Thoracic aorta (tissue), 2 donors: ENCODE data around the gene CYP20A1. TPM values are rescaled to one million over a fixed set of nuclear protein-coding genes. Genes with fewer than 3 reads are reported as not detected.
"Not testable (repeated sequence)": the region's sequence is repeated elsewhere in the genome, so short reads cannot be mapped to it uniquely, and the experiment has no call there.

ENCODE experiments used
- ATAC-seq: fragments of 150-250 bp; one replicate; pipeline ENCODE4 v1.8.0; 2017; ENCODE audit warnings: low read depth; ENCODE audit not compliant: insufficient number of reproducible peaks, low FRiP score
- DNase-seq: peaks from one replicate; pipeline ENCODE4 v3.0.0-alpha.2; 2020; ENCODE audit warnings: low spot score
- H3K27ac ChIP-seq, 2 donors: fragments of 200-600 bp; sonication (generic); 1 replicate in 1 of 2; 2 replicates in 1 of 2; pipeline ENCODE4 v1.5.1; 2016; ENCODE audit warnings: mild to moderate bottlenecking in 2 of 2, moderate library complexity in 2 of 2
- H3K27me3 ChIP-seq: fragments of 200-600 bp; sonication (generic); replicated peaks from 2 replicates; pipeline ENCODE4 v1.6.0; 2016; ENCODE audit warnings: mild to moderate bottlenecking; ENCODE audit not compliant: insufficient read depth
- H3K36me3 ChIP-seq: fragments of 200-600 bp; sonication (generic); one replicate; pipeline ENCODE4 v1.5.1; 2016
- H3K4me1 ChIP-seq, 2 donors: fragments of 200-600 bp; sonication (generic); 1 replicate in 1 of 2; 2 replicates in 1 of 2; pipeline versions ENCODE4 v1.5.1 to v1.6.0; 2016; ENCODE audit warnings: low read depth in 2 of 2, mild to moderate bottlenecking in 1 of 2; ENCODE audit not compliant: control insufficient read depth in 1 of 2
- H3K4me3 ChIP-seq: fragments of 200-600 bp; sonication (generic); 2 replicates; pipeline ENCODE4 v1.5.1; 2016; ENCODE audit warnings: mild to moderate bottlenecking
- H3K9me3 ChIP-seq: fragments of 200-600 bp; sonication (generic); 2 replicates; pipeline ENCODE4 v1.5.1; 2016
- total RNA-seq, 2 donors: library from RNA; depleted of rRNA; stranded (reverse); fragments of >200 nt; gene quantifications; one replicate each; pipeline versions ENCODE4 v1.1.0 to v1.2.3, GENCODE V29; 2016
- TF ChIP-seq, protein P1 (sequence below): fragments of 200-600 bp; sonication (generic); IDR thresholded peaks from one replicate; pipeline ENCODE4 v1.5.1; 2019; ENCODE audit warnings: antibody characterized with exemption

The CYP20A1 gene, protein sequence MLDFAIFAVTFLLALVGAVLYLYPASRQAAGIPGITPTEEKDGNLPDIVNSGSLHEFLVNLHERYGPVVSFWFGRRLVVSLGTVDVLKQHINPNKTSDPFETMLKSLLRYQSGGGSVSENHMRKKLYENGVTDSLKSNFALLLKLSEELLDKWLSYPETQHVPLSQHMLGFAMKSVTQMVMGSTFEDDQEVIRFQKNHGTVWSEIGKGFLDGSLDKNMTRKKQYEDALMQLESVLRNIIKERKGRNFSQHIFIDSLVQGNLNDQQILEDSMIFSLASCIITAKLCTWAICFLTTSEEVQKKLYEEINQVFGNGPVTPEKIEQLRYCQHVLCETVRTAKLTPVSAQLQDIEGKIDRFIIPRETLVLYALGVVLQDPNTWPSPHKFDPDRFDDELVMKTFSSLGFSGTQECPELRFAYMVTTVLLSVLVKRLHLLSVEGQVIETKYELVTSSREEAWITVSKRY
- 10 to 100 TPM; 22.9 to 36.5 TPM for total RNA-seq

DNA sequence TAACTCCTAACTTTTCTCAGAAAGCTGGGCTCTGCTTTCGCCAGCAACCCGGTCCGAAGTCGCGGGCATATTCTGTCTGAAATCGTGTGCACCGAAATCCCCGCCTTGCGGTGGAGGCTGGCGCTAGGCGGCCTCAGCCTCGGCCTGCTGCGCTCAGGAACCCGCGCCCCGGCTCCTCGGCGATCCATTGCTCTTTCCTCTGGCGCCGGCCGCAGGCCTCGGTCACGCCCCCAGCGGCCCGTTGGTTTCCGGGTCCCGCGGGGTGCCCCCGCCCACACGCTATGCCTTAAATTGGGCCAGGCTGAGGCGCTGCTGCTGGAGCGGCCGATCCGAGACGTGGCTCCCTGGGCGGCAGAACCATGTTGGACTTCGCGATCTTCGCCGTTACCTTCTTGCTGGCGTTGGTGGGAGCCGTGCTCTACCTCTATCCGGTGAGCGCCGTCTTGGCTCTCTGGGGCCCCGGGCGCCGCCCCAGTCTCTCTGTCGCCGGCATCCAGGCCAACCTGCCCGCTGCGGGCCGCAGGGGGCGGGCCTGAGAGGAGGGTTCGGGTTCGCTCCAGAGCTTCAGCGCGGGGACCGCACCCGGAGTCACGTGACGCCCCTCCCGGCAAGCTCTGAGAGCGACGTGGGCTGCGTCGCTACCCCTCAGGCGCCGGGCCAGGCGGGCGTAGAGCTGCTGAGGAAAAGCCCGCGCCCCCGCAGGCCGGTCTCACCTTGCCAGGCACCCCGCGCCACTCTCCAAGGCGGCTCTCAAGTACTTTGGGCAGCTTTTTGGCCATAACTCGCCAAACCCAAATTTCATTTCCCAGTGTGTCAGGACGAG lies at the start of gene CYP20A1:
CYP20A1 (plus strand) TSS at position 315 of the 823 bp plus-strand sequence; CDS start at position 360, 45 bp downstream.
- Histone ChIP-seq H3K27me3 (no peaks in the 10 kb centered on the region), H3K4me1 (peaks cover 11 to 27% of the 10 kb centered on the region in 2 donors), H3K4me3 (peak within 1 kb of the TSS; percentile 84), H3K36me3 (peaks cover 2% of the 10 kb centered on the region), H3K27ac (peak within 1 kb of the TSS; percentile 92 to 98), H3K9me3 (no peaks in the 10 kb centered on the region)
- DNase-seq = peak; percentile 72
- TF ChIP-seq, protein P1, sequence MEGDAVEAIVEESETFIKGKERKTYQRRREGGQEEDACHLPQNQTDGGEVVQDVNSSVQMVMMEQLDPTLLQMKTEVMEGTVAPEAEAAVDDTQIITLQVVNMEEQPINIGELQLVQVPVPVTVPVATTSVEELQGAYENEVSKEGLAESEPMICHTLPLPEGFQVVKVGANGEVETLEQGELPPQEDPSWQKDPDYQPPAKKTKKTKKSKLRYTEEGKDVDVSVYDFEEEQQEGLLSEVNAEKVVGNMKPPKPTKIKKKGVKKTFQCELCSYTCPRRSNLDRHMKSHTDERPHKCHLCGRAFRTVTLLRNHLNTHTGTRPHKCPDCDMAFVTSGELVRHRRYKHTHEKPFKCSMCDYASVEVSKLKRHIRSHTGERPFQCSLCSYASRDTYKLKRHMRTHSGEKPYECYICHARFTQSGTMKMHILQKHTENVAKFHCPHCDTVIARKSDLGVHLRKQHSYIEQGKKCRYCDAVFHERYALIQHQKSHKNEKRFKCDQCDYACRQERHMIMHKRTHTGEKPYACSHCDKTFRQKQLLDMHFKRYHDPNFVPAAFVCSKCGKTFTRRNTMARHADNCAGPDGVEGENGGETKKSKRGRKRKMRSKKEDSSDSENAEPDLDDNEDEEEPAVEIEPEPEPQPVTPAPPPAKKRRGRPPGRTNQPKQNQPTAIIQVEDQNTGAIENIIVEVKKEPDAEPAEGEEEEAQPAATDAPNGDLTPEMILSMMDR = peak; percentile 43
- ATAC-seq = peak; percentile 96

DNA sequence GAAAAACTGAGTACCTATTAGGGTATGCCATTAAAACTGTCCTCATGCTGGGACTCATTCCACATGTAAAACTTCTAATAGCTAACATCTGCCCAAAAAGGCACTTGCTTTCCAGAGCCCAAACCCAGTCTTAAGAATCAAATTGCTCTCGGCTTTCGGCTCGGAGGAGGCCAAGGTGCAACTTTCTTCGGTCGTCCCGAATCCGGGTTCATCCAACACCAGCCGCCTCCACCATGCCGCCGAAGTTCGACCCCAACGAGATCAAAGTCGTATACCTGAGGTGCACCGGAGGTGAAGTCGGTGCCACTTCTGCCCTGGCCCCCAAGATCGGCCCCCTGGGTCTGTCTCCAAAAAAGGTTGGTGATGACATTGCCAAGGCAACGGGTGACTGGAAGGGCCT lies 48.3 kb upstream of the CYP20A1 start:
- not testable (repeated sequence) for H3K9me3 ChIP-seq, H3K4me1 ChIP-seq, H3K27me3 ChIP-seq, H3K27ac ChIP-seq, ATAC-seq, H3K4me3 ChIP-seq, DNase-seq
- peaks cover 20% of the 10 kb centered on the region for H3K36me3 ChIP-seq

DNA sequence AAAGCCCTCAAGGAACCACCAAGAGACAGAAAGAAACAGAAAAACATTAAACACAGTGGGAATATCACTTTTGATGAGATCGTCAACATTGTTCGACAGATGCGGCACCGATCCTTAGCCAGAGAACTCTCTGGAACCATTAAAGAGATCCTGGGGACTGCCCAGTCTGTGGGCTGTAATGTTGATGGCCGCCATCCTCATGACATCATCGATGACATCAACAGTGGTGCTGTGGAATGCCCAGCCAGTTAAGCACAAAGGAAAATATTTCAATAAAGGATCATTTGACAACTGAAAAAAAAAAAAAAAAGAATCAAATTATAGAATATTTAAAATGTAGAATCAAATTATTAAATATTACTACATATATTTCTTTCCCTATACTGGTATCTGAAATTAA lies 47.8 kb upstream of the CYP20A1 start:
- not testable (repeated sequence) for H3K27me3 ChIP-seq, H3K9me3 ChIP-seq, DNase-seq, ATAC-seq, H3K27ac ChIP-seq, H3K4me1 ChIP-seq, H3K4me3 ChIP-seq
- H3K36me3 ChIP-seq = peaks cover 25% of the 10 kb centered on the region

DNA sequence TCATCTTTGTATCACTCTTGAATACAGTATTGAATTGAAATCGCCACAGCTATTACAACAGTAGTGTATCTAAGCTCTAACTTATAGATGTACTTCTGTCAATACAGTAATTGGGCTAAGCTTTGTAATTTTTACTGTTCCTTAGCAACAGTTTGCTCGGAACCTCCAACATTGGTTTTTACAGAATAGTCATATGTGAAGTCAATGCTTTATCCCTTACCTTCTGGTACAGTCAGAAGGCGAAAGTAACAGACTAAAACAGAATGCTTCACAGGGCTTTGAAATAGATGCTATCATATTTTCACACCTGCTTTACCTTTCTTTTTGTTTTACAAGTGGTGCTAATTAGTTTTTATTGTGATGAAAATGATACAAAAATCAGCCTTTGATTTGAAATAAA lies 46.9 kb upstream of the CYP20A1 start:
- Histone ChIP-seq H3K36me3 (peaks cover 24% of the 10 kb centered on the region), H3K4me3 (no peak overlapping the region), H3K4me1 (no peaks in the 10 kb centered on the region), H3K27me3 (no peaks in the 10 kb centered on the region), H3K27ac (no peak overlapping the region), H3K9me3 (no peaks in the 10 kb centered on the region)
- TF ChIP-seq, protein P1 = no peak
- no peak for ATAC-seq
- no peak for DNase-seq

DNA sequence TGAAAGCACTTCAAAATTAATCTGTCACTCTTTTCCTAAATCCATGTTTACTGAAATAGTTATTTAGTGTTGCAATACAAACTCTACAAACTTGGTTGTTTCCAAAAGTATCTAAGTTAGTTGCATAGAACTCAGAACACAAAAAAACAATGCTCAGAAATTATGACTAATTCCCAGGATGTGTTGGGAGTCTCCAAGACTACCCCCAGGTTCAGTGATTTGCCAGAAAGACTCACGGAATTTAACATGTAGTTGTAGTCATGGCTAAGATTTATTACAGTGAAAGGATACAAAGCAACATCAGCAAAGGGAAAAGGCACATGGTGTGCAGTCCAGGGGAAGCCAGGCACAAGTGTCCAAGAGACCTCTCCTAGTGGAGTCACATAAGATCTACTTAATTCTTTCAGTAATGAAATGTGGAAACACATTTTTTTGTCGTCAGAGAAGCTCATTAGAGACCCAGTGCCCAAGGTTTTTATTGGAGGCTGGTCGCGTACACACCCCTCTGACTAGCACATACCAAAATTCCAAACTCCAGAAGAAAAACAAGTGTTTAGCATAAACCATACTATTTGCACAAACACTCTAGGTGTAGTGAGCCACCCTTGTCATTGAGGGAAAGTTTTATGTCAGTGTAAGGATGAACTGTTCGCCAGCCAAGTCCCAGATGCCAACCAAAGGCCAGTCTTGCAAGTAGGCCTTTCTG lies 43.3 kb upstream of the CYP20A1 start:
- DNase-seq = no peak
- Histone ChIP-seq H3K27ac (no peak overlapping the region), H3K4me1 (no peaks in the 10 kb centered on the region), H3K36me3 (peaks cover 35% of the 10 kb centered on the region), H3K27me3 (no peaks in the 10 kb centered on the region), H3K9me3 (no peaks in the 10 kb centered on the region), H3K4me3 (no peak overlapping the region)
- TF ChIP-seq, protein P1 = no peak
- no peak for ATAC-seq
